Prostate gland (tissue), 2 donors: ENCODE data around the gene PRKD2. TPM values are rescaled to one million over a fixed set of nuclear protein-coding genes. Genes with fewer than 3 reads are reported as not detected.

Source experiments
- DNase-seq: peaks from one replicate; pipeline ENCODE4 v3.0.0-alpha.2; 2019; ENCODE audit warnings: low spot score
- H3K27ac ChIP-seq, 2 donors: fragments of 200-600 bp; sonication (generic); 2 replicates each; pipeline ENCODE4 v1.5.1; 2017 to 2019
- H3K27me3 ChIP-seq: fragments of 200-600 bp; sonication (generic); replicated peaks from 2 replicates; pipeline ENCODE4 v1.5.1; 2019; ENCODE audit not compliant: insufficient read depth
- H3K36me3 ChIP-seq, 2 donors: fragments of 200-600 bp; sonication (generic); 1 replicate in 1 of 2; 2 replicates in 1 of 2; pipeline versions ENCODE4 v1.5.1 to v1.8.1; 2017 to 2019
- H3K4me1 ChIP-seq: fragments of 200-600 bp; sonication (generic); replicated peaks from 2 replicates; pipeline ENCODE4 v1.5.1; 2019
- H3K4me3 ChIP-seq, 2 donors: fragments of 200-600 bp; sonication (generic); 2 replicates each; pipeline ENCODE4 v1.5.1; 2017 to 2019
- H3K9me3 ChIP-seq: fragments of 200-600 bp; sonication (generic); 2 replicates; pipeline ENCODE4 v1.5.1; 2017
- POLR2A ChIP-seq: fragments of 450-650 bp; IDR thresholded peaks from one replicate; pipeline ENCODE4 v1.6.1; 2016; ENCODE audit warnings: antibody characterized with exemption, mild to moderate bottlenecking
- POLR2AphosphoS5 ChIP-seq: sonication (generic); formaldehyde crosslinking; IDR thresholded peaks from one replicate; pipeline ENCODE4 v1.6.1; 2017; ENCODE audit warnings: antibody characterized with exemption
- WGBS: methylation state at CpG from one replicate; pipeline ENCODE4 v1.1.5; 2018; 5-methylcytosine and 5-hydroxymethylcytosine counted together
- intact Hi-C: fragments of 100-400 bp; cut with DNase I; formaldehyde crosslinking; loops from one replicate; pipeline ENCODE4 v1.14.2; 2022
- total RNA-seq, 2 donors: library from RNA; depleted of rRNA; stranded (reverse); fragments of >200 nt; gene quantifications; one replicate each; pipeline ENCODE4 v1.1.0, GENCODE V29; 2016
- TF ChIP-seq, protein P1 (sequence below), 4 experiments: fragments of 200-600 bp in 2 of 4; fragments of 450-650 bp in 2 of 4; sonication (generic) in 2 of 4; IDR thresholded peaks; 1 replicate in 3 of 4; 2 replicates in 1 of 4; pipeline ENCODE4 v1.5.1; 2016 to 2019; ENCODE audit warnings: antibody characterized with exemption in 4 of 4, mild to moderate bottlenecking in 2 of 4, moderate library complexity in 2 of 4

PRKD2 gene
- total RNA-seq, 2 donors from 2014 or later = 38.9 to 41.8 TPM

GRCh38 chr19:46728208-46728607 lies 11.3 kb upstream of the PRKD2 start:
- H3K4me1 ChIP-seq = no peaks in the 10 kb centered on the region
- H3K27ac ChIP-seq = peak overlapping the region in 1 of 2 donors; percentile 9
- intact Hi-C loops = loop anchor here (1.0 kb wide), 1 partner anchor 24 kb away; no protein-coding TSS in a partner anchor
- H3K36me3 ChIP-seq = peaks cover 12 to 56% of the 10 kb centered on the region in 2 donors
- no peak for TF ChIP-seq POLR2A
- no peaks in the 10 kb centered on the region for H3K27me3 ChIP-seq
- WGBS = 68% methylated on average over 14 of the region's 14 CpGs
- no peak overlapping the region for H3K4me3 ChIP-seq
- no peaks in the 10 kb centered on the region for H3K9me3 ChIP-seq
- no peak for DNase-seq

GRCh38 chr19:46727757-46728156 lies 10.8 kb upstream of the PRKD2 start:
- peak overlapping the region in 1 of 2 donors; percentile 9 for H3K27ac ChIP-seq
- 77% methylated on average over 10 of the region's 11 CpGs for WGBS
- H3K36me3 ChIP-seq = peaks cover 12 to 51% of the 10 kb centered on the region in 2 donors
- no peaks in the 10 kb centered on the region for H3K27me3 ChIP-seq
- H3K4me1 ChIP-seq = no peaks in the 10 kb centered on the region
- TF ChIP-seq, protein P1, sequence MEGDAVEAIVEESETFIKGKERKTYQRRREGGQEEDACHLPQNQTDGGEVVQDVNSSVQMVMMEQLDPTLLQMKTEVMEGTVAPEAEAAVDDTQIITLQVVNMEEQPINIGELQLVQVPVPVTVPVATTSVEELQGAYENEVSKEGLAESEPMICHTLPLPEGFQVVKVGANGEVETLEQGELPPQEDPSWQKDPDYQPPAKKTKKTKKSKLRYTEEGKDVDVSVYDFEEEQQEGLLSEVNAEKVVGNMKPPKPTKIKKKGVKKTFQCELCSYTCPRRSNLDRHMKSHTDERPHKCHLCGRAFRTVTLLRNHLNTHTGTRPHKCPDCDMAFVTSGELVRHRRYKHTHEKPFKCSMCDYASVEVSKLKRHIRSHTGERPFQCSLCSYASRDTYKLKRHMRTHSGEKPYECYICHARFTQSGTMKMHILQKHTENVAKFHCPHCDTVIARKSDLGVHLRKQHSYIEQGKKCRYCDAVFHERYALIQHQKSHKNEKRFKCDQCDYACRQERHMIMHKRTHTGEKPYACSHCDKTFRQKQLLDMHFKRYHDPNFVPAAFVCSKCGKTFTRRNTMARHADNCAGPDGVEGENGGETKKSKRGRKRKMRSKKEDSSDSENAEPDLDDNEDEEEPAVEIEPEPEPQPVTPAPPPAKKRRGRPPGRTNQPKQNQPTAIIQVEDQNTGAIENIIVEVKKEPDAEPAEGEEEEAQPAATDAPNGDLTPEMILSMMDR (IDR thresholded peaks at IDR 0.05) = no peak
- no peak for TF ChIP-seq POLR2AphosphoS5
- TF ChIP-seq POLR2A = no peak
- H3K4me3 ChIP-seq = no peak overlapping the region
- intact Hi-C loops = loop anchor here (1.0 kb wide), 1 partner anchor 23 kb away; no protein-coding TSS in a partner anchor
- no peak for DNase-seq
- no peaks in the 10 kb centered on the region for H3K9me3 ChIP-seq

DNA sequence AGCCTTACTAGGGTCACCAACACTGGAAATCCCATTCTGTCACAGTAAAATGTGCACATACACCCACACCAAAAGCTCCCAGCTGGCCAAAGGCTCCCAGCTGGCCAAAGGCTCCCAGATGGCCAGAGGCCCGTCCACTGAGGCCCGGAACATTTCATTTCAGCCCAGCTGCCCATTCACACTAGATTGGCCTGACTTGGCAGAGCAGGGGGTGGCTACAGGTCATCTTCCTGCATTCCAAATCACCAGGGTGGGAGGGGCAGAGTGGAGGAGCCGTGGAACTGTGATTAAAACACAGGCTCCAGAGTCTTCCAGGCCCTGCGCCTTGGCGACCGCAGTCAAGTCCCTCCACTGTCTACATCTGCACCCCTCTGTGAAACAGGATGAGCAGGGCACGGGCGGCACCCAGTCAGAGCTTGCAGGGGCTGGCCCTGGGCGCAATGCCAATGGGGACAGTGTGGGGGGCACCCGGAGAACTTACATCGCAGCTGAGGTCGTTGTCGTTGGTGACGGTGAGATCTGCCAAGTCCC lies 10.1 kb upstream of the PRKD2 start:
- intact Hi-C loops = no loop called here
- TF ChIP-seq POLR2A = no peak
- TF ChIP-seq POLR2AphosphoS5 = no peak
- TF ChIP-seq, protein P1 (IDR thresholded peaks at IDR 0.05) = no peak
- H3K9me3 ChIP-seq = no peaks in the 10 kb centered on the region
- WGBS = 50% methylated on average over 14 of the region's 14 CpGs
- H3K4me1 ChIP-seq = no peaks in the 10 kb centered on the region
- no peak for DNase-seq
- no peak overlapping the region for H3K4me3 ChIP-seq
- peaks cover 15 to 48% of the 10 kb centered on the region in 2 donors for H3K36me3 ChIP-seq
- no peak overlapping the region for H3K27ac ChIP-seq
- no peaks in the 10 kb centered on the region for H3K27me3 ChIP-seq

DNA sequence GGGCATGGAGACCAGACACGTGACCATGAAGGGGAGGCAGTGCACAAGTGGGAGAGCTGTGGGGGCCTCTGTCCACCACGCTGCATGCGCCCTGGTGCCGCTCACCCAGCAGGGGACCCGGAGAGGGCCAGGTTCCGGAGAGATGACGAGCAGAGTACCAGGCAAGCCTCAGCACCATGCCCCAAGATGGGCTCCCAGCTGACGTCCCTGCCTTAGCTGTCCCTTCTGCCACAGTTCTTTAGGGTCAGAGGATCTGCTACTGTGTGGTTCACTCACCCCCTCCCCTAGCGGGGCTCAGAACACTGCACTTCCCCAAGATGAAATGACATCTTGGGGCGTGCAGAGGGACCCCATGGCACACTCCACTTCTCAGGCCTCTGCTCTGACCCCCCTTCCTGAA lies 9.6 kb upstream of the PRKD2 start:
- 84% methylated on average over 9 of the region's 10 CpGs for WGBS
- no peak for DNase-seq
- H3K4me3 ChIP-seq = no peak overlapping the region
- no peaks in the 10 kb centered on the region for H3K9me3 ChIP-seq
- no peaks in the 10 kb centered on the region for H3K27me3 ChIP-seq
- TF ChIP-seq, protein P1 (IDR thresholded peaks at IDR 0.05) = no peak
- TF ChIP-seq POLR2A (no peak), POLR2AphosphoS5 (no peak)
- intact Hi-C loops = no loop called here
- no peaks in the 10 kb centered on the region for H3K4me1 ChIP-seq
- no peak overlapping the region for H3K27ac ChIP-seq
- H3K36me3 ChIP-seq = peaks cover 18 to 52% of the 10 kb centered on the region in 2 donors

DNA sequence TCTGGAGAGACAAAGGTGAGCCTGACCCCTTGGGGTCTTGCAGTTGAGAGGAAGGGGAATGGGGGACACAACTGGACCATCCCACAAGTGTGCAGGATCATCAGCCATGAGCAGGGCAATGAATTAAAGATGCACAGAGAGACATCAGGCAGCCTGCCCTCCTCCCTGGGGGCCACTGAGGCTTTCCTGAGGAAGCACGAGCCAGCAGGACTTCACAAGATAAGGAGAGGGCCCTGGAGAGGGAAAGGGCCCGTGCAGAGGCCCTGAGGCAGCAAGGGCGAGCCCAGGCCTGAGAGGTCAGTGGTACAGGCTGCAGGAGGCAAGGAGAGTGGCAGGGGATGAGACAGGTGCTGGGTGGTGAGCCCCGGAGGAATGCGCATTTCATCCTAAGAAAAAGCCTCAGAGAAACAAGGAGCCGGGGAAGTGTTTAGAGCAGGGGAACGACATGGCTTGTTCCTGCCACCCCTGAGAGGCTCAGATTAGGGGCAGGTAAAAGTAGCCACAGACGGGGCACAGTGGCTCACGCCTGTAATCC lies 9.0 kb upstream of the PRKD2 start:
- Histone ChIP-seq H3K9me3 (no peaks in the 10 kb centered on the region), H3K27me3 (no peaks in the 10 kb centered on the region), H3K27ac (no peak overlapping the region), H3K4me1 (no peaks in the 10 kb centered on the region), H3K4me3 (no peak overlapping the region), H3K36me3 (peaks cover 18 to 59% of the 10 kb centered on the region in 2 donors)
- no peak for DNase-seq
- 80% methylated on average over 9 of the region's 9 CpGs for WGBS
- TF ChIP-seq POLR2A = no peak
- TF ChIP-seq, protein P1 (IDR thresholded peaks at IDR 0.05) = no peak
- no peak for TF ChIP-seq POLR2AphosphoS5
- intact Hi-C loops = no loop called here
